Fibroblast of the aortic adventitia (primary cell): ENCODE results near the gene GBP4. TPM values are rescaled to one million over a fixed set of nuclear protein-coding genes. Genes with fewer than 3 reads are reported as not detected.

Experiments
- DNase-seq: peaks from one replicate; pipeline ENCODE4 v3.0.0-alpha.2; 2010; ENCODE audit warnings: low read depth
- H3K4me3 ChIP-seq: 2 replicates; pipeline ENCODE4 v1.5.1; 2011; ENCODE audit warnings: low read depth, mild to moderate bottlenecking, control low read depth, low read length, moderate library complexity
- CTCF ChIP-seq: IDR thresholded peaks from 2 replicates; pipeline ENCODE4 v1.5.1; 2011; ENCODE audit warnings: mild to moderate bottlenecking, low read length, control low read depth, inconsistent platforms; ENCODE audit not compliant: insufficient read depth
- total RNA-seq: library from RNA; depleted of rRNA; stranded (reverse); fragments of >200 nt; gene quantifications from 2 replicates; pipeline ENCODE4 v1.2.3, GENCODE V29; 2012; ENCODE audit warnings: low replicate concordance

GBP4 gene
- total RNA-seq, 1 donor: 0.09 TPM

DNA sequence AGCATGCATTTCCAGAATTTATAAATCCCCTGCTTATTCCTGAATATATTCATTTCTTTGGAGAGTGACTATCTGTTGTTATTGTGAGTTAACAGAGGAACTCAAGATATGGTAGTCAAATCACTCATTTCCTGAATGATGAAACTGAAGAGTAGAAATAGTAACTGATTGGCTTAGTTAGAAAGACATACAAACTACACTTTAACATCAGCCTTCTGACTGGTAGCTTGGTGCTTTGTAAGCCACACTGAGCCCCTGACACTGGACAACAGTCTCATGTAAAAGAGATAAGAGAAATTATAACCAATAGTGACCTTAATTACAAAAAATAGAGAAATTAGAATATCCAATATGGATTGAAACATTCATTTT, 27.7 kb downstream of the GBP4 start:
- no peak for TF ChIP-seq CTCF
- DNase-seq: peak; percentile 8
- H3K4me3 ChIP-seq: no peak overlapping the region

DNA sequence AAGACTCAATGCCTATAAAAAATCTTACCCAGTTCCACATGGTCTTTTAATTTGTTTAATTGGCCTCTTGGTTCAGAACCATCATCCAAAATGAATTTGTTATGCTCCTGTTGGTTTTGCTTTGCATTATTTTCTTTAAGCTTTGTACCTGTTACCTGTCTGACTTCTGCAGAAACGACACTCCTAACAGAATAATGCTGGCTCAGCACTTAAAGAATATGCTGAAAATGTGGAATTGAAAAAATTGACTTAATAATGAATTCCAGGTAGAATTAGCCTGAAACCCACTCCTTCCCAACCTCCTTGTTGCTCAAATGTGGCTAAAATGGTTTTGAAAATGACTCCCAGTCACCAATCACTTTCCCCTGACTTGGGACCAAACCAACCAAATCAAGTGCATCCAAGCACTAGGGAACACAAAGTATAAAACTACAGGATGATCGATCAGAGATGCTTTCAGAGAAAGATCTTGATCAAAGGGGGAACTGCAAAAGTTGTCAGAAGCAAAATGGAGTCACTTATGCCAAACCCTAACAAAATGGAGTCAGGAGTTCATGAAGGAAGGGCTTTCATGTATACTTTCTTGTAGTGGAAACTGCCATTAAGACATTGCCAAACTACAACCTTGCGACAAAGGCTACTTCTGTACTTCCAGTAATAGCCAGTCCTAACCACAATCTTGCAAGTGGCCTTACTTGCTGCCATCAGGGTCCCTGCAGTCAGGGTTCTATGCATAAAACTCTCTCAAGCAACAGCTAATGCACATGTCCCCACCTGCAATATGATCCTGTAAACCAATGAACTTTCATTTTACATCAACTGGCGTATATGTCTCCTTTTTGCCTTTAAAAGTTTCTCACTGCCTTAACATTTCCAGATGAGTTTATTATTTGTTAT, 28.3 kb downstream of the GBP4 start:
- TF ChIP-seq CTCF: no peak

GRCh38 chr1:89169166-89169565, 29.6 kb downstream of the GBP4 start:
- H3K4me3 ChIP-seq: no peak overlapping the region
- no peak for TF ChIP-seq CTCF
- DNase-seq: no peak

More for the DNA sequence above, 28.3 kb downstream of the GBP4 start:
- DNase-seq: no peak
- H3K4me3 ChIP-seq: no peak overlapping the region

DNA sequence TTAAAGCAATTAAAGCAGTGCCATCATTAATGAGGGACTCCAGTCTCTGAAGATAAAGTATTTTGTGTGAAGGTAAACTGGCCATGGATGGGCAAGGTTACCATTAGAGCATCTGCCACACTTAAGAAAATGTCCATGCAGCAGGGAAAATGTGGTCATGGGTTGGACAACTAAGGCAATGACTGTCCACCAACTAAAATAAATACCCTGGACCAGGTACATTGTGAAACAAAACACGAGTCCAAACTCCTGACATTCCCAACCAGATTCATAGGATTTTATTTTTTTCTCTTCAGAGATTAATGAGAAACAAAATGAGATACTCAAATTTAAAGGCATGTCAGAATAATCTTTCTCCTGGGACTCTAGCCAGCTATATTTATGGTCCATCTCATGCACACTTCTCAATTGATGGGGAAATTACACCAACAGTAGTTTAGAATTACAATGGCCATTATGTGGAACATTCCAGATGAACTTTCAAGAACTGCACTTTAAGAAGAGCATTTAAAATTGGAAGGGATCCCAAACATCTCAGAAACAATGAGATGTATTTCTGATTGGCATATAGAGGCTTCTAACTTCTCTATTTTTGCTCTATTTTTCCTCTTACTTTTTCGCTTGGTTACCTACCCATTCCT, 31.0 kb downstream of the GBP4 start:
- no peak overlapping the region for H3K4me3 ChIP-seq
- no peak for TF ChIP-seq CTCF
- no peak for DNase-seq

DNA sequence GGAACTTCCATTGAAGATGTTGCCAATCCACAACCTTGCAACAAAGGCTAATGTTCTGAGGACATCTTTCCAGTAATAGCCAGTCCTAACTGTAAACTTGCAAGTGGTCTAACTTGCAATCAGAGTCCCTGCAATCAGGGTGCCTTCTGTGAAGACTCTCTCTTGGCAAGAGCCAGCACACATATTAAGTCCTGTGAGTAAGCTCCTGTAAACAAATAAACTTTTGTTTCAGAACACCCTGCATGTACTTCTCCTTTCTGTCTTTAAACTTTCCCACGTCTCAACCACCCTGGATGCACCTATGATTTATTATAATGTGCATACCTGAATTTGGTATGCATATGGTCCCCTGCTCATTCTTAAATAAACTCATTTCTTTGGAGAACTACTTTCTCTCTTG, 32.0 kb downstream of the GBP4 start:
- TF ChIP-seq CTCF: no peak
- no peak for DNase-seq
- no peak overlapping the region for H3K4me3 ChIP-seq

GRCh38 chr1:89165811-89166210, 32.9 kb downstream of the GBP4 start:
- no peak for TF ChIP-seq CTCF
- no peak for DNase-seq
- H3K4me3 ChIP-seq: no peak overlapping the region
